Transverse colon (tissue), 4 donors: Measurements from ENCODE around the gene EXOC6.

Experiments
- CTCF ChIP-seq, 5 experiments: fragments of 200-600 bp in 3 of 5; fragments of 450-650 bp in 2 of 5; sonication (generic) in 3 of 5; IDR thresholded peaks; 1 replicate in 2 of 5; 2 replicates in 3 of 5; pipeline ENCODE4 v1.5.1; 2016 to 2017; ENCODE audit warnings: antibody characterized with exemption in 5 of 5, inconsistent platforms in 3 of 5, mild to moderate bottlenecking in 2 of 5, moderate library complexity in 1 of 5
- POLR2A ChIP-seq: fragments of 450-650 bp; IDR thresholded peaks from one replicate; pipeline ENCODE4 v1.6.1; 2016; ENCODE audit warnings: antibody characterized with exemption, mild to moderate bottlenecking, moderate library complexity
- POLR2AphosphoS5 ChIP-seq, 3 donors: sonication (generic); formaldehyde crosslinking; IDR thresholded peaks; one replicate each; pipeline ENCODE4 v1.6.1; 2016; ENCODE audit warnings: antibody characterized with exemption in 3 of 3

DNA sequence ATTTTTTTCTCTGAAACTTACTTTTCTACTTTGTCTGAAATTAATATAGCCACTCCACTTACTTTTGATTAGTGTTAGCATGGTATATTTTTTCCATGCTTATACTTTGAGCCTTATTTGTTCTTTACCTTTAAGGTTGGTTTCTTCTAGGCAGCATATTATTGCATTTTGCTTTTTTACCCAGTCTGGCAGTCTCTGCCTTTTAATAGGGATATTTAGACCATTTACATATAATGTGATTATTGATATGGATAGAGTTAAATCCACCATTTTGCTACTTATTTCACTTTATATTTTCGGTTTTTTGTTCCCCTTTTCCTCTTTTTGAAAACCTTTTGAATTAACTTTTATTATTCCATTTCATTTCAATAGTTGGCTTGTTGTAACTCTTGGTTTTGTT is 255.6 kb downstream of the EXOC6 start:
- TF ChIP-seq CTCF (IDR thresholded peaks at IDR 0.05) (no peak), POLR2A (no peak), POLR2AphosphoS5 (IDR thresholded peaks at IDR 0.05) (no peak)
